ENCODE results near the gene METAP2.
"Not testable (repeated sequence)": the region's sequence is repeated elsewhere in the genome, so short reads cannot be mapped to it uniquely, and the experiment has no call there.

The METAP2 gene

DNA sequence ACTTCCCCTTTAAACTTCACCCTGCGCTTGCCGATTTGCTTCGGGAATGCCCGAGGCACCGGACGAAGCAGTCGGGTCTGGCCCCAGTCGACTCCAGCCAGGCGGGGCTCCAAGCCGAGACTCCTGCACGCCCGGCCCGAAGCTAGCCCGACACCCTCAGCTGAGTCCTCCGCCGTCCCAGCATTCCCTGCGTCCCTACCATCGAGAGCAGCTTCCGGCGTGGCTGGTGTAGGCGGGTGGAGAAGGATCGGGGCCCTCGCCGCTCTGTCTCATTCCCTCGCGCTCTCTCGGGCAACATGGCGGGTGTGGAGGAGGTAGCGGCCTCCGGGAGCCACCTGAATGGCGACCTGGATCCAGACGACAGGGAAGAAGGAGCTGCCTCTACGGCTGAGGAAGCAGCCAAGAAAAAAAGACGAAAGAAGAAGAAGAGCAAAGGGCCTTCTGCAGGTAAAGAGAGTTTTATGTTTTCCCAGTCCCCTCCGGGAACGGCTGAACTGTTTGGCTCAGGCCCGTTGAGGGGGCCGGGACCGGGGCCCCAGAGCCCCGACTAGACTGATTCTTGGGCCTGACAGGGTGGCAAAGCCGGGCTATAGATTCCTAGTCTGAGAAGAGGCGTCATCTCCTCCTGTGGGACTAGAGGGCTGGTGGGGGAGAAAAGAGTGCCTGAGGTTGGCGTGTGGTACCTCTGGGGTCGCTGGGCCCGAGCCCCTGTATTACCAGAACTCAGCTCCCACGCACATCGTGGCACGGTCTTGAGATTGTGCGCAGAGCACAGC, at the start of gene METAP2:
Gene METAP2 (plus strand): TSS at position 269 of the 776 bp plus-strand sequence. CDS start 28 bp downstream, at position 297.
- Mint-ChIP-seq H3K9me3 (no peaks in the 10 kb centered on the region), H3K36me3 (peaks cover 33% of the 10 kb centered on the region), H3K4me1 (peaks cover 50% of the 10 kb centered on the region), H3K4me3 (peak within 1 kb of the TSS; percentile 100), H3K27me3 (no peaks in the 10 kb centered on the region), H3K27ac (peak within 1 kb of the TSS; percentile 98)
- DNase-seq: peak; percentile 94
- CTCF ChIA-PET: interaction anchor here (1.0 to 1.7 kb wide), 3 partner anchors 13 to 257 kb away, joined by 3 to 6 read pairs (median 3); partner anchors contain the start of genes FGD6 and VEZT

DNA sequence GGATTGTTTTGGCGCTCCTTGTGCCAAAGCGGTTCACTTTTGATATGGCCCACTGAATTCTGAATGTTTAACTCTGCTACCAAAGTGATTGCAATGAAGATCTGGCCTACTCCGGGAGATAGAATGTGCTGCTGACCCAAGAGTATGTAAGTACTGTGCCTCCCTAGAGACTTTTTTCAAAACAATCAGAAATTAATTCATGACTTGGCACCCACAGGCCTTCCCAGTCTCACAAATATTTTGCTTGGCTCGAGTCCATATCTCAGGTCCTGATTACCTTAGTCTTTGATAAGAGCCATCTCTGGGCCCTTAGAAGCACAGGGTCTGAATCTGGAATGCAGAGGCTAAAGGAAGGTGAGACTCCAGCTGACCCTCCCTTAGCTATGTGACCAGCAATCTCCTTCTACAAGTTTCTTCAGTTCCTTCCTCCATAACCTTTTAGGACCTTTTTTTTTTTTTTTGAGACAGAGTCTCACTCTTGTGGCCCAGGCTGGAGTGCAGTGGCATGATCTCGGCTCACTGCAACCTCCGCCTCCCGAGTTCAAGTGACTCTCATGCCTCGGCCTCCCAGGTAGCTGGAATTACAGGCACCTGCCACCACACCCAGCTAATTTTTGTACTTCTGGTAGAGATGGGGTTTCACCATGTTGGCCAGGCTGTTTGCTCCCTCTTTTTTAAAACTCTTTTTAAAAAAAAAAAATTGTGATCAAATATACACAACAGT, 49.5 kb upstream of the METAP2 start:
- no peak overlapping the region for H3K4me3 Mint-ChIP-seq
- peaks cover 11% of the 10 kb centered on the region for H3K4me1 Mint-ChIP-seq
- peaks cover 3% of the 10 kb centered on the region for H3K9me3 Mint-ChIP-seq
- CTCF ChIA-PET: no interaction called here
- H3K27me3 Mint-ChIP-seq: no peaks in the 10 kb centered on the region
- DNase-seq: no peak
- no peak overlapping the region for H3K27ac Mint-ChIP-seq
- H3K36me3 Mint-ChIP-seq: no peaks in the 10 kb centered on the region

DNA sequence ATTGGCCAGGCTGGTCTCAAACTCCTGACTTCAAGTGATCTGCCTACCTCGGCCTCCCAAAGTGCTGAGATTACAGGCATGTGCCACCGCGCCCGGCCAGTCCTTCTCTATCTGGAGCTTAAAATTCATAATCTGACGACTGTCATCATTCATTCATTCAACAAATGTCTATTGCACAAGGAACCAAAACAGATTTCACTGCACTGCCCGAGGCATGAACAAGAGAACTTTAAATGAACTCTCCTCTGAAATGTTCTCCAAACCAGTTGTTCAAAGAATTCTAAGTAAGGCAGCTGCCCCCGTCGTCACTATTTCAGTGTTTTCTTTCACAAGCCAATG, 44.8 kb upstream of the METAP2 start:
- no peak for DNase-seq

DNA sequence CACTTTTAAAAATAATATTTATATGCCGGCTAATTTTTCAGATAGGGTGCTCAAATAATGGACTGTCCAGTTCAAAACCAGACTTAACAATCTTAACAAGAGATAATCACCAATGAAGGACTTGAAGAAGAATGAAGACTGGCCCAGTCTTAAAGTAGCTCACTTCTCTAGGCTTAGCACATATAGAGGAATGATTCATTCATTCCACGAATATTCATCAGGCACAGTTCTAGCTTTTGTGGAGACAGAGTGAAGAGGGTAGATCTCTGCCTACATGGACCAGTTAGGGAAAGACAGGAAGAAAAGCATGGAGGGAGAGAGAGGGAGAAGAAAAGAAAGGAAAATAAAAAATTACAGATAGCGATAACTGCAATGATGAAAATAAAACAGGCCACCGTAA, 42.8 kb upstream of the METAP2 start:
- Mint-ChIP-seq H3K27me3 (peaks cover 8% of the 10 kb centered on the region), H3K9me3 (no peaks in the 10 kb centered on the region), H3K36me3 (no peaks in the 10 kb centered on the region), H3K4me1 (peaks cover 11% of the 10 kb centered on the region), H3K4me3 (no peak overlapping the region), H3K27ac (no peak overlapping the region)
- no peak for DNase-seq
- CTCF ChIA-PET: no interaction called here

More for the DNA sequence above, 44.8 kb upstream of the METAP2 start:
- CTCF ChIA-PET: no interaction called here
- Mint-ChIP-seq H3K4me1 (peaks cover 11% of the 10 kb centered on the region), H3K27me3 (peaks cover 8% of the 10 kb centered on the region), H3K27ac (no peak overlapping the region), H3K9me3 (peaks cover 3% of the 10 kb centered on the region), H3K36me3 (no peaks in the 10 kb centered on the region), H3K4me3 (no peak overlapping the region)

DNA sequence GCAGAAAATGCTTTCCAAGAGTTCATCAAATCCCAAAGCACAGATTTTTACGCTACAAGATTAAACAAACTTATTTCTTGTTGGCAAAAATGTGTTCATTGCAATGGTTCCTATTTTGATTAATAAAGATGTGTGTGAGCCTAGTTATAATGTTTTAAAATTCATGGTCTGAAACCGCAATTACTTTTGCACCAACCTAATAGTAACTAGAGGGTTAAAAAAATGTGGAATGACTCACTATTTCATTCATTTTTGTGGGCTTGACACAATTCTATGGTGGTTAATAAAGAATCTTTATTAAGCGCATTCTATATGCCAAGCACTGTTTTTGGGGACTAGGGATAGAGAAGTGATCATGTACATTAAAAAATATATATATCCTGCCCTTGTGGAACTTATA, 38.6 kb upstream of the METAP2 start:
- Mint-ChIP-seq H3K9me3 (no peaks in the 10 kb centered on the region), H3K4me1 (no peaks in the 10 kb centered on the region), H3K4me3 (no peak overlapping the region), H3K27ac (no peak overlapping the region), H3K27me3 (peaks cover 8% of the 10 kb centered on the region), H3K36me3 (no peaks in the 10 kb centered on the region)
- DNase-seq: no peak
- CTCF ChIA-PET: no interaction called here

DNA sequence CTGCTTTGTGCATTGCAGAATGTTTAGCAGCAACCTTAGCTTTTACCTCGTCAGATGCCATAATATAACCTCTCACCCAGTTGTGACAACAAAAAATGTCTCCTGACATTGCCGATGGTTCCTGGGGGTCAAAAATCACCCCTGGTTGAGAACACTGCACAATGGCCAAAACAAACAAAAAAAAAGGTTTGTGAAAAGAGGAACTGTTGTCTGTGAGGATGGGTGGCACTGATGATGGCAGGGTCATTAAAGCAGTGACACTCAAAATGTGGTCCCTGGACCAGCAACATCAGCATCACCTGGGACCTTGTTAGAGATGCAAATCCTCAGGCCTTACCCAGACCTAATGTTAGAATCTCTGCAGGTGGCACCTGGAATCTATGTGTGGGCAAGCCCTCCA, 36.4 kb upstream of the METAP2 start:
- Mint-ChIP-seq H3K4me3 (no peak overlapping the region), H3K27me3 (no peaks in the 10 kb centered on the region), H3K36me3 (no peaks in the 10 kb centered on the region), H3K4me1 (no peaks in the 10 kb centered on the region), H3K27ac (no peak overlapping the region), H3K9me3 (no peaks in the 10 kb centered on the region)
- no peak for DNase-seq
- CTCF ChIA-PET: no interaction called here

DNA sequence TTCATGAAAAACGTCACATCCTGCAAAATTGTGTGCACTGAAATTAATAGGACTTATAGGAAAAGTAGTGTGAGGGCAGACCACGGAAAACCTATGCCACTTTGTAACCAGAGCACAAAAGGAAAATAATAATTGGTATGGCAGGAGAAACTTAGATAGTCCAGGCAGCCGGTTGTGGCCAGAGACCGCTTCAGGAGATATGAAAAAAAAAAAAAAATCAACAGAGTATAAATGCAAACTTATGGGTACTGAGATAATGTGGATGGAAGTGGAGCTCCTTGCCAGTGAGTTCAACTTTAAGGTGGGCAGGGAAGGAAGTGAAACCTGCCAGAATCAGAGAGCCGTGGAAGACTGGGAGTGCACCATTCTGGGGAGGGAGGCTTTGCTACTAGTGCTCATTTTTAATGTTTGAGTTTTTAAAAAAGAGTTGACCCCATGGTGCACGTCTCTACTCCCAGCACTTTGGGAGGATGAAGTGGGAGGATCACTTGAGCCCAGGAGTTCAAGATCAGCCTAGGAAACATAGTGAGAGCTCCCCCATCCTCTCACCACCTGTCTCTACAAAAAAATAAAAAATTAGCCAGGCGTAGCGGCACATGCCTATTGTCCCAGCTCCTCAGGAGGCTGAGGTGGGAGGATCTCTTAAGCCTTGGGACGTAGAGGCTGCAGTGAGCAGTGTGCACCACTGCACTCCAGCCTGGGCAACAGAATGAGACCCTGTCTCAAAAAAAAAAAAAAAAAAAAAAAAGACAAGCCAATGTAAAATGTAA, 34.3 kb upstream of the METAP2 start:
- DNase-seq: no peak
- no peaks in the 10 kb centered on the region for H3K36me3 Mint-ChIP-seq
- CTCF ChIA-PET: interaction anchor here (0.6 kb wide), 1 partner anchor 360 kb away, joined by 3 read pairs; no protein-coding TSS in a partner anchor
- H3K9me3 Mint-ChIP-seq: no peaks in the 10 kb centered on the region
- H3K27me3 Mint-ChIP-seq: no peaks in the 10 kb centered on the region
- no peak overlapping the region for H3K27ac Mint-ChIP-seq
- no peak overlapping the region for H3K4me3 Mint-ChIP-seq
- no peaks in the 10 kb centered on the region for H3K4me1 Mint-ChIP-seq

DNA sequence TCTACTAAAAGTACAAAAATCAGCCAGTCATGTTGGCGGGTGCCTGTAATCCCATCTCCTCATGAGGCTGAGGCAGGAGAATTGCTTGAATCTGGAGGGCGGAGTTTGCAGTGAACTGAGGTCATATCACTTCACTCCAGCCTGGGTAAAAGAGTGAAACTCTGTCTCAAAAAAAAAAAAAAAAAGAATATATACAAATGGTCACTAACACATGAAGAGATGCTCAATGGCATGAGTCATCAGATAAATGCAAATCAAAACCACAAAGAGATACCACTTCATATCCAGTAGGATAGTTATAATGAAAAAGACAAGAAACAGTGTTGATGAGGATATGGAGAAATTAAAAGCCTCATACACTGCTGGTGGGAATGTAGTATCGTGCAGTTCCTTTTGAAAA, 33.6 kb upstream of the METAP2 start:
- CTCF ChIA-PET: no interaction called here
- H3K27me3 Mint-ChIP-seq: no peaks in the 10 kb centered on the region
- H3K36me3 Mint-ChIP-seq: no peaks in the 10 kb centered on the region
- H3K27ac Mint-ChIP-seq: no peak overlapping the region
- no peaks in the 10 kb centered on the region for H3K4me1 Mint-ChIP-seq
- H3K4me3 Mint-ChIP-seq: no peak overlapping the region
- H3K9me3 Mint-ChIP-seq: no peaks in the 10 kb centered on the region
- no peak for DNase-seq

DNA sequence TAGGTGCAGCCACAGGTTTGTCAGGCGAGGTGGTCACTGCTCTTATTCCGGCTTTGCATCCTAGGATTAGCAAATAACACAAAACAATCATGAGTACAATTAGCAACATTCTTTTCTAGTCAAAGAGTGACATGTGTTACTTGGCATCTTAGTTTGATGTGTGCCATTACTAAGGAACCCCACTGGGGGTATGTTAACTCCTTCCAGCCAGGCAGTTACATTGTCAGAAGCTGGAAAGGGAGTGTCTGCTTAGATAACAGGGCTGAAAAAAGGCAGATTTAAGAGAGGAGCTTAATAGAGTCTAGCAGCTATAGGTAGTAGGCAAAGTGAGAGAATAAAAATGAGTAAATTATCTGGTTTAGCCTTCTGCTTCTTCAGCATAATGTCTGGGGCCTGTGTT, 30.5 kb upstream of the METAP2 start:
- CTCF ChIA-PET: no interaction called here
- Mint-ChIP-seq H3K27me3 (peaks cover 11% of the 10 kb centered on the region), H3K9me3 (no peaks in the 10 kb centered on the region), H3K36me3 (no peaks in the 10 kb centered on the region), H3K4me3 (no peak overlapping the region), H3K4me1 (no peaks in the 10 kb centered on the region), H3K27ac (no peak overlapping the region)
- no peak for DNase-seq

DNA sequence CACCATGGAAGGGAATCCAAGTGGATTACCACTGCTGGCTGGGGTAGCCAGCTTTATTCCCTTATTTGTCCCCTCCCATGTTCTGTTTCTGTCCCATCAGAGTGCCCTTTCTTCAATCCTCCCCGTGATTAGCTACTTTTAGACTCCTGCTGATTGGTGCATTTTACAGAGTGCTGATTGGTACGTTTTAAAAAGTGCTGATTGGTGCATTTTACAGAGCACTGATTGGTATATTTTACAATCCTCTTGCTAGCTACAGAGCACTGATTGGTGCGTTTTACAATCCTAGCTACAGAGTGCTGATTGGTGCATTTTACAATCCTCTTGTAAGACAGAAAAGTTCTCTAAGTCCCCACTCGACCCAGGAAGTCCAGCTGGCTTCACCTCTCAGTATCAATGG, 28.9 kb upstream of the METAP2 start:
- DNase-seq, H3K9me3 Mint-ChIP-seq, H3K4me1 Mint-ChIP-seq, H3K27ac Mint-ChIP-seq, H3K4me3 Mint-ChIP-seq, H3K36me3 Mint-ChIP-seq: not testable (repeated sequence)
- CTCF ChIA-PET: interaction anchor here (0.6 kb wide), 1 partner anchor 1071 kb away, joined by 3 read pairs; no protein-coding TSS in a partner anchor
- peaks cover 11% of the 10 kb centered on the region for H3K27me3 Mint-ChIP-seq

DNA sequence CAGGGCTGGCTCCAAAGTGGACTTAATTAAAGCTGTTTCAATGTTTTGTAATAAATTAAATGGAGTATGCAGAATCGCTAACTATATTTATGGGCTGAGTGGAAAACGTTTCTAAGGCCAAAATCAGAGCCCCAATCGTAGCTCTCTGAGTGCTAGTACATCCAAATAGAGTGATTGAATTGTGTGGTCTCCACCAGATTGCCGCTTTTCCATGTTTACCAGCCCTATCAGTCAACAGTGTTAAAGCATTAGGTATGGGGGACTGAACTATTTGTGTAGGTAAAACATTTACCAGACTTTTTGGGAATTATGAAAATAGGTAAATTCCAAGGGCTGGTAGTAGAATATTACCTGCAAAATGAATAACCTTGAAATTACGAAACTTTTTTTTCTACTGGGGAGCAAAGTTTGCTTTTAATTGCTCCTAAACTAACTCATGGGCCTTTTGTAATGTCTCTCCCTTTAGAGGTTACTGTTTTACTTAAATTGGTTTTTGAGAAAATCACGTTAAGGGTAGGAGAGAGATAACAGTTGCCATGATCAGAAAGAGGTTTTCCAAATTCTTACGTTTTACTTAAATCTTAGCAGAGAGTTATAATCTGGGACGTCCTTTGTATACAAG, 28.0 kb upstream of the METAP2 start:
- CTCF ChIA-PET: interaction anchor here (0.6 kb wide), 1 partner anchor 1071 kb away, joined by 3 read pairs; no protein-coding TSS in a partner anchor
- Mint-ChIP-seq H3K4me1 (no peaks in the 10 kb centered on the region), H3K36me3 (no peaks in the 10 kb centered on the region), H3K27ac (no peak overlapping the region), H3K27me3 (peaks cover 11% of the 10 kb centered on the region), H3K4me3 (no peak overlapping the region), H3K9me3 (no peaks in the 10 kb centered on the region)
- DNase-seq: no peak

DNA sequence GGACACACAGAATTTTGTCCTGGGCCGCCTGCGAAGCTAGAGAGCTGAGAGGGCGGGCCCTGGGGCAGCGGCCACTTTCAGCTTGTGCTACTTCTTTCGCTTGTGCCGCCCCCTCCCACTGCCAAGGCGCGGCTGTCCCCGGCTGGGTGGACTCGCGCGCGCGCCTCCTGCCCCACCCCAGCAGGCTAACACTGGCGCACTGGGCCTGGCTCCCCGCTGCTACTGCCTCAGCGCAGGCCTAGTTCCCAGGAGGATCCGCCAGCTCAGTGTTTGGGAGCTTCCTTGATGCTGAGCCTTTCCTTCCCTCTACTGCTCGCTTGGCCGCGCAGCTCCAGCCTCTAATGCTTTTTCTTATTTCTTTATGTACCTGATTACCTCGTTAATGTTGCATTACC, 27.4 kb upstream of the METAP2 start:
- CTCF ChIA-PET: no interaction called here
- Mint-ChIP-seq H3K27me3 (peaks cover 11% of the 10 kb centered on the region), H3K4me1 (no peaks in the 10 kb centered on the region), H3K4me3 (no peak overlapping the region), H3K9me3 (no peaks in the 10 kb centered on the region), H3K27ac (no peak overlapping the region), H3K36me3 (no peaks in the 10 kb centered on the region)
- no peak for DNase-seq

DNA sequence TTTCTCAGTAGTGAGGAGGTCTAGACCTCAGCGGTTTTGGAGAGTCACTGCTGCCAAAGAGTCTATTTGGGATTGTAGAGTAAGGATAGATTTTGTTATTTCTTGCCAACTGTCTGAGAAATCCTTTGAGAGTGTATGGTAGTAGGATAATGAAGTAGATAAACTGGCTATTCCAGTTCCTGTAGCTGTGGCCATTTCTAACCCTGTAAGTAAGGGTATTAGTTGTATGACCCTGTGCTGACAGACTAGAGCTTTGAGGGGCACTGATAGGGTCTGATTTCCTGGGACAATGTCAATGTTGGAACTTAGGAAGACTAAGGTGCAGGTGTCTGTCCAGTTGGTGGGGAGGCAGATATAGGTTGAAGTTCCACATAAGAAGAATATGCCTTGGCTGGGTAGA, 24.3 kb upstream of the METAP2 start:
- peaks cover 11% of the 10 kb centered on the region for H3K27me3 Mint-ChIP-seq
- DNase-seq, H3K4me1 Mint-ChIP-seq, H3K27ac Mint-ChIP-seq, H3K36me3 Mint-ChIP-seq, CTCF ChIA-PET, H3K4me3 Mint-ChIP-seq, H3K9me3 Mint-ChIP-seq: not testable (repeated sequence)

DNA sequence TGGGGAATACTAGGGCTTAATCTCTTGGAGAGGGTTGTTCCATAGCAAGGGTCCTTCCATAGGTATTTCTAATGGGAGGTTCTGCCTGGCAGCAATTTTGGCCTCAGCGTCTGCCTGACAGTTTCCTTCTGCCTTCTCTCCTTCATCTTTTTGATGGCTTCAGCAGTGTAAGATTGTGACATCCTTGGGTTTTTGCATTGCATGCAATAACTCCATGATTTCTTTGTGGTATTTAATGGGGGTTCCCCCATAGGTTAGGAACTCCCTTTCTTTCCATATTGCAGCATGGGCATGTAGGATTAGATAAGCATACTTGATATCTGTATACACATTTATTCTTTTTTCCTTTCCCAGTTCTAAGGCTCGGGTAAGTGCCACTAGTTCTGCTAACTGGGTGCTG, 21.5 kb upstream of the METAP2 start:
- H3K9me3 Mint-ChIP-seq, CTCF ChIA-PET, H3K36me3 Mint-ChIP-seq, H3K4me1 Mint-ChIP-seq, H3K27ac Mint-ChIP-seq, H3K4me3 Mint-ChIP-seq, H3K27me3 Mint-ChIP-seq, DNase-seq: not testable (repeated sequence)
